ENCODE data around the gene MEMO1.
"Not testable (repeated sequence)": the region's sequence is repeated elsewhere in the genome, so short reads cannot be mapped to it uniquely, and the experiment has no call there.

Gene MEMO1

DNA sequence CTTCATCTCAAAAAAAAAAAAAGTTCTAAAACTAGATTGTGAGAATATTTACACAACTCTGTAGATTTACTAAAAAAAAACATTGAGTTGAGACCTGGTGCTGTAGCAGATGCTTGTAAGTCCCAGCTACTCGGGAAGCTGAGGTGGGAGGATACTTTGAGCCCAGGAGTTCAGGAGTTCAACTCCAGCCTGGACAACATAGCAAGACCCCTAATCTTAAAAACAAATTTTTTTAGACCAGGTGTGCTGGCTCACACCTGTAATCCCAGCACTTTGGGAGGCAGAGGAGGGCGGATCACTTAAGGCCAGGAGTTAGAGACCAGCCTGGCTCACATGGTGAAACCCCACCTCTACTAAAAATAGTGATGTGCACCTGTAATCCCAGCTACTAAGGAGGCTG, 108.9 kb downstream of the MEMO1 start:
- no peak for DNase-seq

DNA sequence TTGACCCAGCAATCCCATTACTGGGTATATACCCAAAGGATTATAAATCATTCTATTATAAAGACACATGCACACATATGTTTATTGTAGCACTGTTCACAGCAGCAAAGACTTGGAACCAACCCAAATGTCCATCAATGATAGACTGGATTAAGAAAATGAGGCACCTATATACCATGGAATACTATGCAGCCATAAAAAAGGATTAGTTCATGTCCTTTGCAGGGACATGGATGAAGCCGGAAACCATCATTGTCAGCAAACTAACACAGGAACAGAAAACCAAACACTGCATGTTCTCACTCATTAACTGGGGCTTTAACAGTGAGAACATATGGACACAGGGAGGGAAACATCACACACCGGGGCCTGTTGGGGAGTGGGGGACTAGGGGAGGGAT, 110.7 kb downstream of the MEMO1 start:
- not testable (repeated sequence) for DNase-seq

DNA sequence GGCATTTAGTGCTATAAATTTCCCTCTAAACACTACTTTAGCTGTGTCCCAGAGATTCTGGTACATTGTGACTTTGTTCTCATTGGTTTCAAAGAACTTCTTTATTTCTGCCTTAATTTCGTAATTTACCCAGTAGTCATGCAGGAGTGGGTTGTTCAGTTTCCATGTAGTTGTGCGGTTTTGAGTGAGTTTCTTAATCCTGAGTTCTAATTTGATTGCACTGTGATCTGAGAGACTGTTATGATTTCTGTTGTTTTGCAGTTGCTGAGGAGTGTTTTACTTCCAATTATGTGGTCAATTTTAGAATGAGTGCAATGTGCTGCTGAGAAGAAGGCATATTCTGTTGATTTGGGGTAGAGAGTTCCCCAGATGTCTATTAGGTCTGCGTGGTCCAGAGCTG, 112.5 kb downstream of the MEMO1 start:
- DNase-seq, result not testable (repeated sequence)

DNA sequence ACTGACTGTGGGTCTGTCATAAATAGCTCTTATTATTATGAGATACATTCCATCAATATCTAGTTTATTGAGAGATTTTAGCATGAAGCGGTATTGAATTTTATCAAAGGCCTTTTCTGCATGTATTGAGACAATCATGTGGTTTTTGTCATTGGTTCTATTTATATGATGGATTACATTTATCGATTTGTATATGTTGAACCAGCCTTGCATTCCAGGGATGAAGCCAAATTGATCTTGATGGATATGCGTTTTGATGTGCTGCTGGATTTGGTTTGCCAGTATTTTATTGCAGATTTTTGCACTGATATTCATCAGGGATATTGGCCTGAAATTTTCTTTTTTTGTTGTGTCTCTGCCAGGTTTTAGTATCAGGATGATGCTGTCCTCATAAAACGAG, 113.5 kb downstream of the MEMO1 start:
- not testable (repeated sequence) for DNase-seq

DNA sequence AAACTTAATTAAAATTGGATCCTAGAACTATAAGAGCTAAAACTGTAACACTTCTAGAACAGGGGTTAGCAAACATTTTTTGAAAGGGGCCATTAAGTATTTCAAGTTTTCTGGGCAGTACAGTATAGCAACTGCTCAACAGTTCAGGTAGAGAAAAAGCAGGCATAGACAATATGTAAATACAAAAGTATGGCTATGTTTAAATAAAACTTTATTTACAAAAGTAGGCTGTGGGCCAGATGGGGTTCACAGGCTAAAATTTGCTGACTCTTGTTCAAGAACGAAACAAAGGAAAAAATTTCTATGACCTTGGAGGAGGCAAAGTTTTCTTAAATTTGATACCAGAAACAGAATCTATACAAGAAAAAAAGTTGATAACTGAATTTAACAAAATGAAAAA, 114.5 kb downstream of the MEMO1 start:
- no peak for DNase-seq

DNA sequence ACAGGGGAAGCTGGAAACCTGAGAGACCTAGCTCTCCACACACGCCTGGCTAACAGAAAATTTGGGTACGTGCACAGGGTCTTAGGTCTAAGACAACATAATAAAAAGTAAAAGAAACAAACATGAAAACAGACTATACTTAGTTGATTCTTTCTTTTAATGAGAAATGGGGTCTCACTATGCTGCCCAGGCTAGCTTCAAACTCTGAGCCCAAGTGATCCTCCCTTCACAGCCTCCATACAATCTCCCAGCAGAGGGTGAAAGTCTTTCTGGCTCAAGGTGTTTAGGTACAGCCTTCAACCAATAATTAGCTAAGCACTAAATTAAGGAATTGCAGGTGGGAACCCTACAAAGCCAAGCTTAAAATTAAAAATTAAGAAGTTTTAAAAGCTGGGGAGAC, 116.2 kb downstream of the MEMO1 start:
- no peak for DNase-seq

DNA sequence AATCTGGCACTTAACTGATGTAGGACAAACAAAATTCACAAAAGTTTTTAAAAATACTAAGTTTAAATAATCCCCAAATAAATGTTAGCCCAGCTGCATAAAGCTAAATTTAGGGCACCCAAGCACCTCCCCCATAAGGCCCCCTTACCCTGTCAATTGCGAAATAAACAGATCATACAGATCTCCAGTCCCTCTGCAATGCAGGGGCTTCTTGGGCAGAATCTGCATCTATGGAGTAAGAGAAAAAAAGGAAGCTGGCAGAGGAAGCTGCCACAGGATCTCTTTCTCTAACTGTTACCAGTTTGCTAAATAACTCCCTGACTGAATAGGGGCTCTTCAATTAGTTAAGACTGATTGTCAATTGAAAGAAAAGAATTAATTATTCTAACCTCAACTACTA, 117.7 kb downstream of the MEMO1 start:
- no peak for DNase-seq

DNA sequence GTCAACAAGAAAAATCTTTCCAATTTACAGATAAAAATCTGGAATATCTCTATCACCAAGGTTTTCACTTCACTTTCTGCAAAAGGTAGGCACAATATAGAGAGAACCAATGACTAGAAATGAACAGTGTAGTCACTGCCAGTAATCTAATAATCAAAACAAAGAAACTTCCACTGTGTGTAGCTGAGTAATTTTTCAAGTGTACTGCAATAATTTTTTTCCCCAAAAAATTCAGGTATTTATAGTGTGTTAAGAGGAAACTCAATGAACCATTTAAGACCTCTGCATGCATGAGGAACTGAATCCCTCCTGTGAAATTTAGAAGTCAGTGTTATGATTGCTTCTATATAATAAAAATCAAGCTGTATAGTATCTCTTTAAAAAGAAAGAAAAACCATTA, 121.8 kb downstream of the MEMO1 start:
- no peak for DNase-seq

DNA sequence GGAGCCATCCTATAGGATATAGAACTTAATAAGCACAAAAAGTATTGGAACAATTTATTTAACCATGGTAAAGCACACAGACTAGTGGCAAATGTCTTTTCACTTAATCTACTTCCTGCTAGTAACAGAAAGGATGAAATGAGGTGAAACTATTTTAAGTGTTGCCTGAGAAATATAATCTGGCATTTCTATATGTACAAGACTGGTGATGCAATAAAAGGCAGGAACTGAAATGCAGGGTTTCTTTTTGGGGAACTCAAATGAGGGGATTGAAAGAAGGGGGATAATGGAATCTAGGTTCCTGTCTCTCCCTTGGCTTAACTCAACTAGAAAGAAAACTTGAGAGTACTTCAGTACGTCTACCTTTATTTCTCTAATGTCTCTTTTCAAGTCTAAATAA, 122.3 kb downstream of the MEMO1 start:
- no peak for DNase-seq

DNA sequence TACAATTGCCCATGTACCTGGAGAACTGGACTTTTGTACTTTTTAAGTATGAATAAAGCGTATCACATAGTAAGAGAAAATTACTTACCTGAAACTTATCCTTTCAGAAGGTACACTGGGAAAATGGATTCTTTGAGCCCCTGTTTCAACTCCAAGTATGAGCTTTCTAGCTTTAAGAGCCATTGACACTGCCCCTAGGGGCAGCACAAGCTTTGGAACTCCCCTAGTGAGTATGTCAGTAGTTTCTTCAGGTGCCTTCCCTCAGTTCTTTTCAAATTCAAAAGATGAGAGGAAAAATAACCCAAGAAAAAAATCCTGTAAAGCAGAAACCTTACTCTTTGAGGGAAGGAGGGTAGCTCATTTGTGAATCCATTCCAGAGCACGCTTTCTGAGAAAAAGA, 124.1 kb downstream of the MEMO1 start:
- no peak for DNase-seq

DNA sequence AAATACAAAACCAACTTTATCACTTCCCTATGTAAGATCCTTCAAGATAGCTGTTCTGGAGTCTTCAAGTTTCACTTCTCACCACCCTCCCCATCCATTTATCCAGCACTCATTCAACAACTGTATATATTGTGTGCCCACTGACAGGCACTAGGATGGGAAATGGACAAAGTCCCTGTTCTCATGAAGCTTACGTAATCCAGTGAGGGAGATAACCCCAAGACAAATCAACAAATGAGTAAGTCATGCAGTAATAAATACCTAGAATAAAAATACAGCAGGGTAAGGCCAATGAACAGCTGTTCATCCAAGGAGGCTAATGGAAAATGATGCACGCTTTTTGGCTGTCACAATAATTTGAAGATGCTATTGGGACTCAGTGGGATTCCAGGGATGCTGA, 133.8 kb downstream of the MEMO1 start:
- no peak for DNase-seq

DNA sequence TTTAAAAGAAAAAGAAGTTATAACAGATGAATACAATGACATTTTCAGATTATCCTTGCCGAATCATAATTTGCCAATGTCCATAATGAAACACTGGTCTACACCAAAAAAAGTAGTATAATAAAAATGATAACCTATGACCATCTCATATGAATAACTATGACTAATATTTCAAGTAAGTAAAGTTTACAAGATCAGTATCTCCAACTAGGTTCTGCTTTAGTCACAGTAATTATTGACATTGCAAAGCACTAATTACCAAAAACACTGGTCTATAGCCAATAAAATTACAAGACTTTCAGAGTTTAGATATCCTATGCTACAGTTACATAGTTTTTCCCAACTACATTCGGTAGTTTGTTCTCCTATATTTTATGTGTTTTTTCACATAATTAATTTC, 136.7 kb downstream of the MEMO1 start:
- DNase-seq, result no peak

DNA sequence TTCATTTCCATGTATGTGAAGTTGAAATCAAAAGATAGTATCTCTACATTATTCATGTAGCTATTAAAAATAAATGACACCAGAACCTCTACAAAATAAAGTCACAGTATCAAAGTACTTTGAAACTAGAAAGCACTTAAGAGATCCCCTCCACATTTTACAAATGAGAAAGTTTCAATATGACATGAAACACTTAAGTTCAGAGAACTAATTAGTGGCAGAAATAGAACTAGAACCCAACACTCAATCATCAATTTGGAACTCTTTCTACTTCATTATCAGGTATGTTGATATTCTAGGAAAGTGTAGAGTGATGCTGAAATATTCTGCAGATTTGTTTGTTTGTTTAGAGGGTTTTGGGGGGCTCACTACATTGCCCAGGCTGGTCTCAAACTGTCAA, 145.6 kb downstream of the MEMO1 start:
- no peak for DNase-seq

DNA sequence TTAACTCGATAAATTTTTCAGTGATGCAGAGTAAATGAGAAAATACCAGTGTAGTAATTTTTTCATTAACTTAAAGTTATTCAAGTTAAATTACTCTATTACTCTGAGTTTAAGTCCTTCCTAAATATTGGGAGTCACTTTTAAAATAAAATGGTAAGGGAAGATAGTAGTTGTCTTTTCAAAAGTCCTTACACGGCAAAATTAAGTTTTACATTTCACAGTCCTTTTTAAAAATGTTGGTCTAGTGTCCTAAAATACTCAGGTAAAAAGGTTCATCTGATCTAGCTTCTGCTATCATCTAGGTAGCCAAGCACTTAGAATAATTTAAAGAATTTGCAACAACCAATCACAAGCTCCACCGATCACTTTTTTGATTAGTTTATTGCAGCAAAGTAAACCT, 146.9 kb downstream of the MEMO1 start:
- DNase-seq, result no peak

DNA sequence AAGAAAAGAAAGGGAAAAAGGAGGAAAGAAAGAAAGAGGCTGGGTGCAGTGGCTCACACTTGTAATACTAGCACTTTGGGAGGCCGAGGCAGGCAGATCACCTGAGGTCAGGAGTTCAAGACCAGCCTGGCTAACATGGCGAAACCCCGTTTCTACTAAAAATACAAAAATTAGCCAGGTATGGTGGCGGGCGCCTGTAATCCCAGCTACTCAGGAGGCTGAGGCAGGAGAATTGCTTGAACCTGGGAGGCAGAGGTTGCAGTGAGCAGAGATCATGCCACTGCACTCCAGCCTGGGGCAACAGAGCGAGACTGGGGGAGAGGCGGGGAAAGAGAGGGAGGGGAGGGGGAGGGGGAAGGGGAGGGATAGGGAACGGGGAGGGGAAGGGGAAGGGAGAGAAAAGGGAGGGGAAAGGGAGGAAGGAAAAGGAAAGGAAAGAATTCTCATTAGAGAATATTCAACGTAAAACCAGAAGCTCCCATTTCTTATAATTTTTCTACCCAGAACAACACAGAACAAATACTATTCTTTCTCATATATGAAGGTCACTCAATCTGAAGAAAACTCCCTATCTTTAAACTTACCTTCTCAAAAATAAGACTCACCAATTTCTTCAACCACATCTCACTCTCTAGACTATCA, 147.7 kb downstream of the MEMO1 start:
- not testable (repeated sequence) for DNase-seq

DNA sequence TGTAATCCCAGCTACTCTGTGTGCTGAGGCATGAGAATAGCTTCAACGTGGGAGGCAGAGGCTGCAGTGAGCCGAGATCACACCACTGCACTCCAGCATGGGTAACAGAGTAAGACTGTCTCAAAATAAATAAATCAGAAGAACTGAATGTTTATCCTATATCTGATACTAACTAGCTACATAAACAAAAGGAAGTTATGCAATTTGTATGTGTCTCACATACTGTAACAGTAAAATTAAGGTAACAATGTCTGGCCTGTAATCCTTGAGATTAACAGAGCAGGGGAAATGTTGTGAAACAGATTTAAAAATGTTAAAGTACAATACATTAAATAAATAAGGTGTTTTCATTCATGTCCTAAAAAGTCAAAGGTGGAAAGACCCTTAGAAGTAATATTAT, 150.8 kb downstream of the MEMO1 start:
- DNase-seq, result no peak

DNA sequence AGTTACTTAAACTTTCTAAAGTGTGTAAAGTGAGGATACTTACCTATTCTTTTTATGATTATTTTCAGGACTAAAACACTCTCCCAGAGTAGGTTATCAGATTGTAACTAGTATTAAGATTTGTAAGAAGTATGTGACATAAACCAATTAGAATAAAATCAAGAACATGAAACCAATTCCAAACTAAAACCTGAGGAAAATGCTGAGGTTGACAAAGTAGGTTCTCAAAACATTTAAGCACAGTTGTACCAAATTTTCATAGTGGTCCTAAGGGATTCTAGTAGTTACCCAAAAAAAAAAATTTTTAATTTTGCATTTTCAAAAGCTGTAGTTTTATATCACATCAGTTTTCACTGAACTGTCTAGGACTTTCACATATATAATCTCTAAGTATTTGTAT, 157.3 kb downstream of the MEMO1 start:
- DNase-seq, result no peak

DNA sequence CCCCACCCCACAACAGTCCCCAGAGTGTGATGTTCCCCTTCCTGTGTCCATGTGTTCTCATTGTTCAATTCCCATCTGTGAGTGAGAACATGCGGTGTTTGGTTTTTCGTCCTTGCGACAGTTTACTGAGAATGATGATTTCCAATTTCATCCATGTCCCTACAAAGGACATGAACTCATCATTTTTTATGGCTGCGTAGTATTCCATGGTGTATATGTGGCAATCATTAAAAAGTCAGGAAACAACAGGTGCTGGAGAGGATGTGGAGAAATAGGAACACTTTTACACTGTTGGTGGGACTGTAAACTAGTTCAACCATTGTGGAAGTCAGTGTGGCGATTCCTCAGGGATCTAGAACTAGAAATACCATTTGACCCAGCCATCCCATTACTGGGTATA, 168.7 kb downstream of the MEMO1 start:
- DNase-seq, result not testable (repeated sequence)

DNA sequence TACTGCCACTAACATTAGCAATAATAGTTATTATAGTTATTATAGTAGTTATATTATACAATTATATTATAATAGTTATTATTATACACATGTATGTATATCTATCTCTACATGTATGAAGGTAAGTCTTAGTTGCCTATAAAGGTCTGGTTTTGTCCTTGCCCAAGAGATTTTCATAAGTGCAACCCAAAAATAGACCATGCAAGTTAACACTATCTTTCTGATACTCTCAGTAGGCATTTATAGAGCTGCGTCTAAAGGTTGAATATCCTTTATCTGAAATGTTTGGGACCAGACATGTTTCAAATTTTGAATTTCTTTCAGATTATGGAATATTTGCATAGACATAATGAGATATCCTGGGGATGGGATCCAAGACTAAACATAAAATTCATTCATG, 175.4 kb downstream of the MEMO1 start:
- no peak for DNase-seq

DNA sequence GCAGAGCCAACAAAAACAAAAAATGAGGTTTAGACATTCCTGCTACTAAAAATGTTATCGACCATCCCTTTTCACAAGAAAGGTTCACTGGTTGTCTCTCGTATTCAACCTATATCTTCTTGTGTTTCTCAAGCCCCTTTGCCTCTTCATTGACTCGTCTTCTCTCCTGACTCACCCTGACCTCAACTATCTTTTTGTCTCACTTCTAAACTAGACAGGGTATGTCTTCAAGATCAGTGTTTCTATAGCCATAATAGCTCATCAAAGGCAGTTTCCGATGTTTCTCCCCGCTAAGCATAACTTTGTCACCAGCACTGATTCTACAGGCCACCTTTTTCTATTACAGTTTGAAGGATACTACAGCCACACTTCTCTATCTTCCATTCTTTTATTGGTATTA, 178.4 kb downstream of the MEMO1 start:
- no peak for DNase-seq

DNA sequence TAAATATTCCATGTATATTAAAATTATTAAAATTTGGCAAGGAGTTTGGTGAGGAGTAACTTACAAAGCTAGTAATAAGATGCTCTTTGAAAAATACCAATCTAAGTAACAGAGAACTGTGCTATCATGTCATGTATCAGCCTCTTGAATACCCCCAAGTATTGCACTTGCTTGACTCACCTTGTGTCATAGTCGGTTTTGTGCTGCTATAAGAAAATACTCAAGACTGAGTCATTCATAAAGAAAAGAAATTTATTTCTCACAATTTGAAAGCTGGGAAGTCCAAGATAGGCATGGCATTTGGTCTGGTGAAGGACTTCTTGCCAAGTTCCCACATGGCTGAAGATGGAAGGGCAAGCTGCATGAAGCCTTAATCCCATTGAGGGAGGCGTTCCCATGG, 179.2 kb downstream of the MEMO1 start:
- DNase-seq, result no peak

DNA sequence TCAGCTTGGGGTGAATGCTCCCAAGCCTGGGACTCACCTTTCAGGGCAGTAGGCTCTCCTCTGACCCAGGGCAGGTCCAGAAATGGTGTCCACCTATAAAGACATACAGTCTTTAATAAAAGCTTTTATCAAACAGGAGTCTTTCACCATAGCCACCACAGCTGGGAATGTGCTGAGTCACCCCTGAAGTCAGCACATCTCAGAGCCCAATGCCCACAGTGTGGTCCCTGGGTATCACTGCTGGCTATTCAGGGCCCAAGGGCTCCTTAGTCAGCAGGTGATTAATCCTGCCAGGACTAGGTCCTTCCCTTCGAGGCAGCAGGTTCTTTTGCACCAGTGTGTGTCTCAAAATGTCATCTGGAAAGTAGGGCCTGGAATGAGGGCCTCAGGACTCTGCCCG, 181.9 kb downstream of the MEMO1 start:
- no peak for DNase-seq

DNA sequence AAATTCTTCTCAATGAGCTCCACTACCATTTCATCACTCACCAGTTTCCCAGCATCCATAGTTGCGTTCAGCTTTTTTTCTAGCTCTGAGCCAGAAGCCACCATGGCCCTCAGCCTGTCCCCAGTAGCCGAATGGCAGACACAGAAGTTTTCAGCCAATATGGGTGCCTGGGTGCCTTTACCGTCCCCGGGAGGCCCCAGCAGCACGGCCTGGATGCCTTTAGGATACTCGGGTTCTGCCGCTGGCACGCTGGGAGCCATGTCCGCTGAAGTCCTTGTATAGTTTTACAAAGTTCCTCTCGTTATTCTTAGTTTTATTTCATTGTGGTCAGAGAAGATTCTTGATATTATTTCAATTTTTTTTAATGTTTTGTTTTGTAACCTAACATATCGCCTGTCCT, 187.2 kb downstream of the MEMO1 start:
- DNase-seq, result no peak

DNA sequence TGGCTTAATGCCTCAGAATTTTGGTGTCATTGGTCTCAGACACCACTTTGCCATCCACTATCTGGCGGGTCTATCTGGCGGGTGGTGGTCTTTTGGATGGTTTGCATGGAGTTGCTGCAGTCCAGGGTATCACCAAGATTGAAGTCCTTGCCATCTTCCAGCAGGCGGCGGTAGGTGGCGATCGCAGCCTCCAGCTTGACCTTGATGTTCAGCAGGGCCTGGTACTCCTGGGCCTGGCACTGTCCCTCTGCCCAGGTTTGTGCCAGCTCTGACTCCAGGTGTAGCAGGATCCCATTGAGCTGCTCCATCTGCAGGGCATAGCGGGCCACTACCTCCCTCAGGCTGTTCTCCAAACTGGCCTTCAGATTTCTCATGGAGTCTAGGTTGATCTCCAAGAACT, 188.2 kb downstream of the MEMO1 start:
- no peak for DNase-seq

All from T-helper 1 cell (primary cell).